Smooth muscle cell (in vitro differentiated cells): ENCODE data around the gene PSMD11. TPM values are rescaled to one million over a fixed set of nuclear protein-coding genes. Genes with fewer than 3 reads are reported as not detected.

Experiments
- DNase-seq: peaks from one replicate; lab custom pipeline; 2025; ENCODE audit not compliant: unreplicated experiment; lab: John Stamatoyannopoulos, UW
- H2AFZ ChIP-seq: fragments of 200-600 bp; sonication (generic); 2 replicates; pipeline ENCODE4 v1.6.0; 2016; ENCODE audit warnings: antibody characterized with exemption, low read depth, mild to moderate bottlenecking
- H3F3A ChIP-seq: fragments of 200-600 bp; sonication (generic); 2 replicates; pipeline ENCODE4 v1.6.0; 2017; ENCODE audit warnings: antibody characterized with exemption, low read depth
- H3K27ac ChIP-seq: fragments of 200-600 bp; sonication (generic); 2 replicates; pipeline ENCODE4 v1.5.1; 2016; ENCODE audit warnings: low read depth, mild to moderate bottlenecking
- H3K27me3 ChIP-seq: fragments of 200-600 bp; sonication (generic); 2 replicates; pipeline ENCODE4 v1.6.1; 2016; ENCODE audit warnings: low read depth, mild to moderate bottlenecking
- H3K36me3 ChIP-seq: fragments of 200-600 bp; sonication (generic); 2 replicates; pipeline ENCODE4 v1.5.1; 2016; ENCODE audit warnings: low read depth
- H3K4me1 ChIP-seq: fragments of 200-600 bp; sonication (generic); 2 replicates; pipeline ENCODE4 v1.5.1; 2016; ENCODE audit warnings: low read depth
- H3K4me2 ChIP-seq: fragments of 200-600 bp; sonication (generic); 2 replicates; pipeline ENCODE4 v1.6.0; 2016; ENCODE audit warnings: mild to moderate bottlenecking
- H3K4me3 ChIP-seq: fragments of 200-600 bp; sonication (generic); 2 replicates; pipeline ENCODE4 v1.5.1; 2016; ENCODE audit warnings: mild to moderate bottlenecking
- H3K79me2 ChIP-seq: fragments of 200-600 bp; sonication (generic); 2 replicates; pipeline ENCODE4 v1.6.0; 2016; ENCODE audit warnings: low read depth, mild to moderate bottlenecking
- H3K9ac ChIP-seq: fragments of 200-600 bp; sonication (generic); 2 replicates; pipeline ENCODE4 v1.6.0; 2016; ENCODE audit warnings: low read depth
- H3K9me3 ChIP-seq: fragments of 200-600 bp; sonication (generic); replicated peaks from 2 replicates; pipeline ENCODE4 v1.5.1; 2016; ENCODE audit warnings: low read depth
- H4K20me1 ChIP-seq: fragments of 200-600 bp; sonication (generic); 2 replicates; pipeline ENCODE4 v1.6.0; 2016; ENCODE audit warnings: low read depth
- CTCF ChIP-seq: fragments of 200-600 bp; sonication (generic); IDR thresholded peaks from 2 replicates; pipeline ENCODE4 v1.5.1; 2017; ENCODE audit warnings: borderline replicate concordance, mild to moderate bottlenecking, antibody characterized with exemption; ENCODE audit not compliant: insufficient read depth, poor library complexity, severe bottlenecking
- WGBS: methylation state at CpG from one replicate; pipeline ENCODE4 v1.1.7; 2016; ENCODE audit warnings: low lambda C conversion rate; 5-methylcytosine and 5-hydroxymethylcytosine counted together
- polyA plus RNA-seq: library from polyadenylated mRNA; unstranded; fragments of >200 nt; fragmentation: Nextera tagmentation; extraction: Ambion mirVana; gene quantifications from 2 replicates; pipeline ENCODE4 v1.2.1, GENCODE V29; 2016
- small RNA-seq: library from RNA; depleted of rRNA; stranded (forward); fragments of <200 nt; gene quantifications from one replicate; pipeline ENCODE3, GENCODE V24; 2014
- total RNA-seq: library from RNA; depleted of rRNA; stranded (reverse); fragments of >200 nt; gene quantifications from 2 replicates; pipeline ENCODE4 v1.2.3, GENCODE V29; 2014

PSMD11 gene
- total and polyA plus RNA-seq, 2 experiments from 2014 or later = 46.9 to 150 TPM

- no peaks in the 10 kb centered on the region for H3K79me2 ChIP-seq
- H3K27ac ChIP-seq = no peak overlapping the region
- no peak for TF ChIP-seq CTCF
- H4K20me1 ChIP-seq = no peaks in the 10 kb centered on the region
- no peak overlapping the region for H3K9ac ChIP-seq
- no peaks in the 10 kb centered on the region for H3K27me3 ChIP-seq
- H3K36me3 ChIP-seq = no peaks in the 10 kb centered on the region
- no peaks in the 10 kb centered on the region for H3F3A ChIP-seq
- H3K4me3 ChIP-seq = no peak overlapping the region
- no peak overlapping the region for H3K4me2 ChIP-seq
- H3K9me3 ChIP-seq = no peaks in the 10 kb centered on the region
- DNase-seq = no peak
- no peak overlapping the region for H2AFZ ChIP-seq
- 95% methylated on average over 4 of the region's 4 CpGs for WGBS
- no peaks in the 10 kb centered on the region for H3K4me1 ChIP-seq
Observed at GRCh38 chr17:32527146-32527545, 82.8 kb downstream of the PSMD11 start.

GRCh38 chr17:32528825-32529224 lies 84.5 kb downstream of the PSMD11 start:
- Histone ChIP-seq H3K27me3 (no peaks in the 10 kb centered on the region), H3K4me3 (no peak overlapping the region), H3K4me2 (no peak overlapping the region), H2AFZ (no peak overlapping the region), H3K9me3 (no peaks in the 10 kb centered on the region), H3K79me2 (no peaks in the 10 kb centered on the region), H3K4me1 (no peaks in the 10 kb centered on the region), H3K9ac (no peak overlapping the region), H4K20me1 (no peaks in the 10 kb centered on the region), H3K36me3 (no peaks in the 10 kb centered on the region), H3F3A (no peaks in the 10 kb centered on the region), H3K27ac (no peak overlapping the region)
- TF ChIP-seq CTCF = no peak
- DNase-seq = no peak
- WGBS = 98% methylated on average over 7 of the region's 7 CpGs

- no peaks in the 10 kb centered on the region for H3K9me3 ChIP-seq
- H3K9ac ChIP-seq = no peak overlapping the region
- no peaks in the 10 kb centered on the region for H3K79me2 ChIP-seq
- no peak for DNase-seq
- no peak overlapping the region for H3K4me2 ChIP-seq
- no peaks in the 10 kb centered on the region for H4K20me1 ChIP-seq
- H3K36me3 ChIP-seq = no peaks in the 10 kb centered on the region
- H3K4me1 ChIP-seq = no peaks in the 10 kb centered on the region
- TF ChIP-seq CTCF = no peak
- no peaks in the 10 kb centered on the region for H3F3A ChIP-seq
- H2AFZ ChIP-seq = no peak overlapping the region
- 84% methylated on average over 10 of the region's 10 CpGs for WGBS
- H3K27ac ChIP-seq = no peak overlapping the region
- no peak overlapping the region for H3K4me3 ChIP-seq
- no peaks in the 10 kb centered on the region for H3K27me3 ChIP-seq
Observed at GRCh38 chr17:32529604-32530003, 85.3 kb downstream of the PSMD11 start.

Small RNAs within 50 kb of the gene (small RNA-seq; reads per million reads assigned to genes)
- gene AC005899.2 (not detected), gene AC005899.6 (not detected), gene RF00019 (not detected)

Other genes starting within 250 kb of the PSMD11 start
- not detected in 2 replicates for gene RHBDL3, start 178.7 kb upstream of the PSMD11 start, total RNA-seq
- 0.11 TPM in 1 of 2 replicates, not detected in the other for gene RHBDL3, start 178.7 kb upstream of the PSMD11 start, polyA plus RNA-seq
- gene C17orf75, start 102.3 kb upstream of the PSMD11 start, total RNA-seq = 15.2 and 19.0 TPM in 2 replicates
- 10.2 and 15.1 TPM in 2 replicates for gene C17orf75, start 102.3 kb upstream of the PSMD11 start, polyA plus RNA-seq
- gene ZNF207, start 94.4 kb upstream of the PSMD11 start, total RNA-seq = 158 and 196 TPM in 2 replicates
- 84.3 and 104 TPM in 2 replicates for gene ZNF207, start 94.4 kb upstream of the PSMD11 start, polyA plus RNA-seq
- gene CDK5R1, start 42.5 kb downstream of the PSMD11 start, total RNA-seq = 2.0 and 3.1 TPM in 2 replicates
- 2.3 and 3.1 TPM in 2 replicates for gene CDK5R1, start 42.5 kb downstream of the PSMD11 start, polyA plus RNA-seq